Fibroblast of gingiva (primary cell): ENCODE measurements around the gene CA9.

ENCODE experiments used
- DNase-seq: peaks from one replicate; pipeline ENCODE4 v3.0.0-alpha.2; 2011; ENCODE audit warnings: low read depth

CA9 gene

DNA sequence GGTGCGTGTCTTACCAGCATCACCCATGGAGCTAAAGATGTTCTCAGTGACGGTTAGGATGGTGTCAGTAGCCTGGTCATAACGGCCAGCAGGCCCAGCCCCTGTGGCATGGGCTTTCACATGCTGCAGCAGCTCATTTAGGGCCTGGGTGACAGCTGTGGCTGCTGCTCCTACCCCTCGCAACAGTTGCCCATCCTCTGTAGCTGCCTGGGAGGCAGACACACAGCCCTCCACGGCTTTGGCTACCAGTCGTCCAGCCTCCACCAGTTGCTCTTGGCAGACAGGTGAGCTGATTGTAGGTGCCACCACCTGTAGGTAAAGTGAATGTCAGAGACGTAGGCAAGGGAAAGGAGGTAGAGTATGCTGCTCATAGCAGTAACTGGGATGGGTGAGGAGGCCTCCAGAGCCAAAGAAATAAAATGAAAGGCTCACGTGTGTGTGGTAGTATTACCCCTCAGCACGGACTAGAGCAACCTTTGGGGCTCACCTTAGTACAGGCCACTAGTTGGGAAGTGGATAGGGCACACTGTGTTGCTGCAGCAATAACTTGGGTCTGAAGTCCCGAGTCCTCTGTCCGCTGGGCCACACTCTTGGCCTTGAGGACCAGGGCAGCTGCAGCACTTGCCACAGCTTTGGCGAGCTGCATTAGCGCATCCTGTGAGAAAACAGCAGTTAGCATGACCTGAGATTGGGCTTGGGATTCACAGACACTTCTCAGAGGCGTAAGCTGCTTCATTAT is 43.6 kb downstream of the CA9 start:
- DNase-seq: no peak

DNA sequence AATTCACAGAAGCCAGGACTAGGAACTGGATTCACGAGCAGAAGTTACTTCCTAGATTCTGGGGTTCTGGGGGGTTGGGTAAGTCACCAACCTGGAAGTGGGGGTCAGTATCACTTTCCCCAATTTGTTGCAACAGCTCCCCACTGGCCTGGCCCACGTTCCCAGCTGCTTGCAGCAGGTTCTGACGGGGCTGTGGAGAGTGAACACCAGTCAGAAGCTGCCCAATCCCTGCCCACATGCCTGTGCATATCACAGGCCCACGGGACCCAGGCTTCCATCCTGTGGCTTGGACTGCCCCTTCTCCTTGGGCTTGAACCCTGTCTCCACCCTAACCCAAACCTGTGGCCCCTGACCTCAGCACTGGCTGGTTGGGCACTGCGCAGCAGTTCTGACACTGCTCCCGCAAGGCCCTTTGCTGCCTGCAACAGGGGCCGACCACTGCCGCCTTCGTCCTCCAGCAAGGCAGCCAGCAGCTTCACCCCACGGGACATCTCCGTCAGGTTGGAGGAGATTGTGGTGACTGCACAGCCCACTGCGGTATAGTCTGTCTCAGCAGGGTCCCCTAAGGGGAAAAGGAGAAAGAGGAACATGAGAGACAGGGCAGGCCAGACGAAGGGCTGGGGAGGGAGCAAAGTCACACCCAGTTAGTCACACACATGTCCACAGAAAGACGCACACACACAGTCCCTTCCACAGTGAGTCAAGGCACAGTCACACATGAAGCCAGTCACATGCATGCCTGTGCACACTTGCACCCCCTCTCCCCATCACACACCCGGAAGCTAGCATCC is 45.2 kb downstream of the CA9 start:
- DNase-seq: no peak

DNA sequence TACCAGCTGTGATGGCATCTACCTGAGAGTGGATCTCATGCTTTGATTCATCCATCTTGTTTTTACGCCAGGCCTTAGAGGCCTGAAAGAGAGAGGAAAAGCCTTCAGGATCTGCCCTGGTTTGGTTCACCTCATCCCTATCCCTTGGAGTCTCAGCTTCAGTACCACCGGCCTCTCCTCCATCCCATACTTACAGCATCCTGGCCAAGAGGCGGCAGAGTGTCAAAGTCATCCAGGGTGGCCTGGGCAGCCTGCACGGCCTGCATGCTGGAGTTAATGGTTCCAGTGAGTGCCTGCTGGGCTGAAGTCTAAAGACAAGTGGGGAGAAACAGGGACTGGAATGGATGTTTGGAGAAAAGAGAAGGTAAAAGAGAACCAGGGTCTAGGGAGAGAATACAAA is 45.8 kb downstream of the CA9 start:
- DNase-seq: no peak

DNA sequence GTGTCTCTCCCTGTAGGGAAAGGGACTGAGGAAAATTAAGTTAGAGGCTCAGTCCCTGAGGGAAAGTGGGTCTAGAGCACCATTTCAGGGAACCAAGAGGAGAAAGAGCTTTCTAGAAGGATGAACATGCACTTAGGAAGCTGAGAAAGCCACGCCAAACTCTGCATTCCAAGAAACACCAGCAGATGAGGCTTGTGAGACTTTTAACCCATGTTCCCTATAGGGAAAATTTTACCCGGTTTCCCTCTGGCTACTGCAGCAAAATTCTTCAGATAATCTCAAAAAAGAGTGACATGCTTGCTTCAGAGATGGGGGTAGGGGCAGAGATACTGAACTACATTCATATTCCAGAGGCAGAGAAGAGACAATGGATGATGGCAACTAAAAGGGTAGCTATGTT is 49.7 kb downstream of the CA9 start:
- DNase-seq: no peak

DNA sequence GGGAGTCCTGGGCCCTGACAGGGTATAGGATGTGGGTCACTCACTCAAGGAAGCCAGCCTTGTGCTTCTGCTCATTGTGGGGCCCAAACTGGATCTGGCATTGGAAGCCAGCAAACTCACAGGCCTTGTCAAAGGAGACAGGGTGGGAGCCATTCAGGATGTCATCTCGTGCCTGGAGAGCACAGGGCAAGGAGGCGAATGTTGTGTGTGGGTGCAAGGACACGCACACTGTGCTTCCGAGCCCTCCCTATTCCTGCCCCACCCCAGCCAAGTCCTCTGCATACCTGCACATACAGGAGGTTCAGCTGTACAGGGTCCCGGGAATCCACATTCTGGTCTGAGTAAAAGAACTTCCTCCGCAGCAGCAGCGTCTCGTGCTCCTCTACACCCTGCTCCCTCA is 50.2 kb downstream of the CA9 start:
- no peak for DNase-seq

DNA sequence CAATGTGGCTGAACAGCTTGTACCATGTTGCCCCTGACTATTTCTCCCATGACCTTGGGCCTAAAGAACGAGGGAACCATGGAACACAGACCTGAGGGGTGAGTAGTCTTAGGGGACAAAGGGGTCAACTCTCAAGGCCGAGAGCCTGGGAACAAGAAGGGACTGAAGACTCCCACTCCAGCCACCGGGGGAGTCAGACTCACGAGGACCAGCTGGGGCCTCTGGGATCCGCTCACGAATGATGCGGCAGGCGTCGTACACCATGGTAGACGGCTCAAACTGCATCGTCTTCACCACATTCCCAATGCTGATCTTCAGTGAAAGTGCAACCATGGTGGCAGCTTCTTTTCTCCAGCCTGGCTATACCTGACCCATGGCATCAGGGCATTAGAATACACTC is 51.6 kb downstream of the CA9 start:
- DNase-seq: no peak

DNA sequence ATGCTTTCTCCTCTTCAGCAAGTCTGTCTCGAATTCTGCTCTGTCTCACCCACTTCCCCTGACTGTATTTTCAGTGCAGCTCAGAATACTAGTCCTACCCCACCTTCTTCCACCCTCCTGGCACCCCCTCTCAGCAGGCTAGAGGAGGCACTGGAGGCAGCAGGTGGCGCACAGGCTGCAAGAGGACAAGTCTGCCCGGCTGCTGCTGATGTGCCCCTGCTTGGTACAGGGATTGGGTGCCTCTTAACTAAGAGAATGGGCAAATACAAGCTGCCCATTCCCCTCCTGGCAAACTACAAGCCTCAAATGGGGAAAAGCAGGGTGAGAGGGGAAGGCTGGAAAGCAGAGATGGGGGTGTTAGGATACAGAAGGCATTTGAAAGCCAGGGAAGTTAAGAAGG is 53.2 kb downstream of the CA9 start:
- peak; percentile 56 for DNase-seq

DNA sequence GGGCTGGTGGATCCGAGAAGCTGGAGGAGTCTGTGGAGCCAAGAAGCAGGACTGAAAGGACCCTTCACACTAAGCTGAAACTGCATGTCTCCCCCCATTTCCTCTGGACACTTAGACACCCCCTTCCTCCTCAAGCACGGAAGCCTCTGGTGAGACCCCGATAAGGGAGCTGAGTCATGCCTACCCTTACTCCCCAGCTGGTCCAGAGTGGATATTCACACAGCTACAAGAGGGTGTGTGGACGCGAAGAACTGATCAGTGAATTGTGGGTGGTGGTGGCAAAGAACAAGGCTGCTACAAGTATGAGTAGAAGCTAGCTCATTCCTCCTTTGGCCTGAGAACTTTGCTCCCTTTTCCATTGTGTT is 53.9 kb downstream of the CA9 start:
- no peak for DNase-seq

DNA sequence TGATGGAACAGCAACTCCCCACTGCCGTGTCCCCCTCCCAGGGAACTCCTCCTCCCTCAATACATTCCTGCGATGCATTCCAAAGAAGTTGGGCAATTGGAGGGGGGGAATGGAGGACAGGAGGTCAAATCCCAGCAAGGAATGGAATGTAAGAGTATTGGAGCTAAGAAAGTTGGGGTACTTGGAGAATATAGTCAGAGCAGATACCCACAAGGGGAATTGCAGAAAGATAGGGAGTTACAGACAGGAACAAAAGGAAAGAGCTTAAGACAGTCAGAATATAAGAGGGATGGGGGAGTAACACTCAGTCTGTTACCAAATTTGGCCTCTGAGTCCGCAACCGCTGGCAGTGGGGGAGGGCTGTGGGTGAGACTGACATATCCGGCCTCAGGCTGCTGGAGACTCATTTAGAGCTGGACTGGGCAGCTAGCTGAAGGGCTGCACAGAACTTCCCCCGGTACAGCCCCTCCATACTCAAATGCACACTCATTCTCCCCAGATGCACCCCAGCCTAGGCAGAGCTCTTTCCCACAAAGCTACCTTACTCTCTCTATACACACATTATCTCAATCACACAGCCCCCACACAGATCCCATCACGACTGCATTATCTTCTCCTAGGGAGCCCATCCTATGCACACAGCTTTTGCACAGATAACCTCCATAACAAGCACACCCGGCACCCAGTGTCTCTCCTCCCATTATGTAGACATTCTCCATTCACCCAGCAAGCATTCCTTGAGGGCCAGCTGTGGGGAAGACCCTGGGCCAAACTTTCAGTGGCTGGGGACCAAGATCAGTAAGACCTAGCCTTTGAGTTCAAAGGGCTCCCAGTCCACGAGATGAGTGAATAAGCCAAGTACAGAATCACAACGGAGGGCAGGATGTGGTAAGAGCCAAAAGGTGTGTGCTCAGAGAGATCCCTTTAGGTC is 54.6 kb downstream of the CA9 start:
- DNase-seq: peak; percentile 86

DNA sequence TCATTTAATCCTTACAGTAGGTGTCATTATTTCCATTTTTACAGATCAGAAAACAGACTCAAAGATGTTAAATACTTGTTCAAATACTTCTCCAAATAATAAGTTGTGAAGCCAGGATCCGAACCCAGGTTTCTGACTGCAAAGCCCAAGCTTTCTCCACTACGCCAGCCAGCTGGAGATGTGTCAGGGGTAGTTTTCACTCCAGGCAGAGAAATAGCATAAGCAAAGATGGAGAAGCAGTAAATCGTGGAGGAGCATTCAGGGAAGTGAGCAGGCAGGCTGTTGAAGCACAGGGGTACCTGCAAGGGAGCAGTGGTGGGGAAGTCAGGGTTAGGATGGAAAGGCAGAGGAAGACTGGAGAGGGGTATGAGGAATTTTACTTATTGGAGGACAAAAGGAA is 55.4 kb downstream of the CA9 start:
- DNase-seq: no peak

DNA sequence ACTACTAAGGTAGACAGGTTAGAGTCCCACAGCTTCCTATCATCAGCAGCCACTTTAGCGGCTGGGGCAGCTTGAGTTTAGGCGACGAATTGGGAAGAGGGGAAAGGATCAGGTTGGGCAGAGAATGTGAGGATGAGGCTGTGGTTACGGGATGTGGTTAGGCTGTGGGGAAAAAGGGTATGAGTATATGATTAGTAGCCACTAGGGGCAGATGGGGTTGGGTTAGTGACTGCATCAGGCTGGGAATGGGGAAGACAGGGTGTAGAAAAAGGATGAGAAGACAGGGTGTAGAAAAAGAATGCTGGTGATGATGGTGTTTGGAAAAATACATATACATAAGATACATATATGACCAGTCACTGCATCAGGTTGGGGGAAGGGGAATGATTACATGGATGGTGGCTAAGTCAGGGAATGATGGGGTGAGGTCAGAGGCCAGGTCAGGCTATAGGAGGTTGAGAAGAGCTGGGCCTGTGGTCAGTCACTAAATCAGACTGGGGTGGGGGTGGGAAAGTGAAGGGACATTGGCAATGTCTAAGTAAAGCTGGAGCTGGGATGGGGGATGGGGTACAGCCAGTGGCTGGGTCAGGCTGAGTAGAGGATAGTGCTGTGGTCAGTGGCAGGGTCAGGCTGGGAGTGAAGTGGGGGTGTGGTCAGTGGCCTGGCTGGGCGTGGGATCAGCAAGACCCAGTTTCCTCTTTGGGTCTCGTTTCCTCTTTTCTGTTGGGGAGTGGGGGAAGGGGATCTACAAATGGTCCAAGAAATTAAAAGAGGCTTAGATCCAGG is 56.2 kb downstream of the CA9 start:
- peak; percentile 76 for DNase-seq

DNA sequence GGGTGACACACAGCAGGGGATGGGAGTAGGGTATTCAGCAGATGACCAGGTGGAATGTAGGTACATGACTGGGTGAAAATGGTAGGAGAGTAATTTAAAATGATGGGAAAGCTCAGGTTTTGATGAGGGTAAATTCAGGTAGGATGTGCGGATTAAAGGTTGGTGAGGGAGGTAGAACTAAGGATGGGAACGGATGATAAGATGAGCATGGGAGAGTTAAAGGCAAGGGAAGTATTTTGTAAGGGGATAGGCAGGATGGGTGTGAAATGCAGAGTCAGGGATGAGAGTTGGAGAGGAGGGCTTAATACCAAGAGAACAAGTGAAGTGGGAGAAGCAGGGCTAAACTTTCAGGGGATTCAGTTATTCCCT is 56.7 kb downstream of the CA9 start:
- no peak for DNase-seq
